ENCODE results near the gene PPP1R3E. TPM values are rescaled to one million over a fixed set of nuclear protein-coding genes. Genes with fewer than 3 reads are reported as not detected.
A peak's percentile ranks its signal among the peaks of the same experiment; 100 is the strongest.

PPP1R3E gene
- total RNA-seq, 5 donors from 2014 or later (not counting 1 experiment from before 2014, with no cell fraction given), result 40.8 to 72.6 (median 68.2) TPM

DNA sequence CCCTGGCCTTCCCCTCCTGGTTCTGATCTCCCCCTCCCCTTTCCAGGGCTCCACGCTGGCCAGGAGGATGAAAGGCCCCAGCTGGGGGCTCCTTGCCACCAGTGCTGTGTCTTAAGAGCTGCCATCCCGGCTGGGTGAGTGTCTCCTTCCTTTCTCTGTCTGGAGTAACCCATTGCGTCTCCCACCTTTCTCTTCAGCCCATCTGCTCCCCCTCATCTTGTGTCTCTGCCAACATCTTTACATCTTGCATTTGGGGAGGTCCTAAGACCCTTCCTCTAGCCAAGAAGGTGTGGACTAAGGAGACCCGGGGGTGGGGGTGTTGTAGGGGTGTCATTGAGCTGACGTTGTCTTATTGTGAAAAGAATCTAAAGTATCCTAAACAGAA lies 4.5 kb upstream of the PPP1R3E start:
- POLR2A ChIA-PET, result no interaction called here
- 33% methylated on average over 1 of the region's 5 CpGs for WGBS (ENCODE audit: insufficient coverage)
- Histone ChIP-seq H3K27ac (ENCODE audit: low read length) (no peak overlapping the region), H3K9me3 (no peaks in the 10 kb centered on the region), H3K4me1 (ENCODE audit: control insufficient read depth in 1 of 2, extremely low read depth in 1 of 2, insufficient read depth in 2 of 2, low read length in 2 of 2) (peaks cover 0 to 10% of the 10 kb centered on the region in 2 experiments), H3K27me3 (replicated peaks in 1 of 2; ENCODE audit: control insufficient read depth in 2 of 2, extremely low read depth in 1 of 2, insufficient read depth in 2 of 2, low read length in 1 of 2) (peaks cover 0 to 51% of the 10 kb centered on the region in 2 experiments), H3K4me3 (ENCODE audit: control insufficient read depth in 1 of 2, extremely low read depth in 1 of 2, low read length in 1 of 2) (no peak overlapping the region), H3K36me3 (ENCODE audit: control insufficient read depth in 2 of 2, extremely low read depth in 1 of 2, insufficient read depth in 1 of 2, low read length in 1 of 2) (no peaks in the 10 kb centered on the region)
- CTCF ChIA-PET, result no interaction called here
- ATAC-seq (replicated peaks in 1 of 4) (no peak), DNase-seq (no peak)
- H3K4me3 Mint-ChIP-seq, result no peak overlapping the region
- no peaks in the 10 kb centered on the region for H3K9me3 Mint-ChIP-seq
- peaks cover 24 to 40% of the 10 kb centered on the region in 2 donors for H3K27me3 Mint-ChIP-seq
- H3K27ac Mint-ChIP-seq, result peak overlapping the region in 1 of 2 donors; percentile 63
- H3K36me3 Mint-ChIP-seq, result no peaks in the 10 kb centered on the region
- peaks cover 3 to 10% (median 5%) of the 10 kb centered on the region in 3 donors for H3K4me1 Mint-ChIP-seq

- H3K9me3 ChIP-seq, result no peaks in the 10 kb centered on the region
- ATAC-seq (replicated peaks in 1 of 4), result no peak
- H3K36me3 ChIP-seq (ENCODE audit: control insufficient read depth in 2 of 2, extremely low read depth in 1 of 2, insufficient read depth in 1 of 2, low read length in 1 of 2), result no peaks in the 10 kb centered on the region
- ChIA-PET CTCF (interaction anchor here in 1 of 2 donors (1.4 kb wide), 1 partner anchor 15 kb away, joined by 3 read pairs; the partner anchor contains the start of gene PABPN1), POLR2A (no interaction called here)
- peaks cover 0 to 14% of the 10 kb centered on the region in 2 experiments for H3K4me1 ChIP-seq (ENCODE audit: control insufficient read depth in 1 of 2, extremely low read depth in 1 of 2, insufficient read depth in 2 of 2, low read length in 2 of 2)
- DNase-seq, result peak in 1 of 35 experiments; percentile 21
- H3K27ac ChIP-seq (ENCODE audit: low read length), result no peak within 1 kb of the TSS
- Mint-ChIP-seq H3K27me3 (peaks cover 24 to 40% of the 10 kb centered on the region in 2 donors), H3K4me1 (peaks cover 3 to 10% (median 5%) of the 10 kb centered on the region in 3 donors), H3K27ac (peak within 1 kb of the TSS in 1 of 2 donors; percentile 63), H3K36me3 (no peaks in the 10 kb centered on the region), H3K9me3 (no peaks in the 10 kb centered on the region), H3K4me3 (peak within 1 kb of the TSS in 1 of 3 donors; percentile 41)
- 30% methylated on average over 20 of the region's 24 CpGs for WGBS (ENCODE audit: insufficient coverage)
- peaks cover 0 to 51% of the 10 kb centered on the region in 2 experiments for H3K27me3 ChIP-seq (replicated peaks in 1 of 2; ENCODE audit: control insufficient read depth in 2 of 2, extremely low read depth in 1 of 2, insufficient read depth in 2 of 2, low read length in 1 of 2)
- H3K4me3 ChIP-seq (ENCODE audit: control insufficient read depth in 1 of 2, extremely low read depth in 1 of 2, low read length in 1 of 2), result no peak within 1 kb of the TSS
Measured at GRCh38 chr14:23306412-23307145, 3.9 kb upstream of the PPP1R3E start, which contains the start of gene BCL2L2. Gene BCL2L2, plus strand, starts transcription at chr14:23306833. Its CDS starts 935 bp downstream, at chr14:23307768.

GRCh38 chr14:23301969-23302289 lies 730 bp downstream of the PPP1R3E start:
- peaks cover 0 to 15% of the 10 kb centered on the region in 2 experiments for H3K27me3 ChIP-seq (replicated peaks in 1 of 2; ENCODE audit: control insufficient read depth in 2 of 2, extremely low read depth in 1 of 2, insufficient read depth in 2 of 2, low read length in 1 of 2)
- peaks cover 9 to 26% of the 10 kb centered on the region in 2 experiments for H3K4me1 ChIP-seq (ENCODE audit: control insufficient read depth in 1 of 2, extremely low read depth in 1 of 2, insufficient read depth in 2 of 2, low read length in 2 of 2)
- CTCF ChIA-PET, result interaction anchor here (1.0 to 6.3 kb wide), 6 partner anchors 15 to 383 kb away, joined by 3 to 93 read pairs (median 8); partner anchors contain the start of genes ACIN1 (in 1 of the 2), C14orf119 (in 1 of the 2), HOMEZ (in 1 of the 2) and PABPN1 (in 1 of the 2)
- Mint-ChIP-seq H3K9me3 (no peaks in the 10 kb centered on the region), H3K36me3 (peaks cover 6% of the 10 kb centered on the region), H3K27me3 (peaks cover 11 to 12% of the 10 kb centered on the region in 2 donors), H3K4me3 (peak overlapping the region; percentile 92 to 100 (median 92)), H3K4me1 (peaks cover 15 to 34% (median 28%) of the 10 kb centered on the region in 3 donors), H3K27ac (peak overlapping the region; percentile 90)
- H3K36me3 ChIP-seq (ENCODE audit: control insufficient read depth in 2 of 2, extremely low read depth in 1 of 2, insufficient read depth in 1 of 2, low read length in 1 of 2), result peaks cover 0 to 14% of the 10 kb centered on the region in 2 donors
- peak overlapping the region; percentile 74 to 85 for H3K4me3 ChIP-seq (ENCODE audit: control insufficient read depth in 1 of 2, extremely low read depth in 1 of 2, low read length in 1 of 2)
- ATAC-seq (replicated peaks in 1 of 4) (peak; percentile 31 to 40 (median 36)), DNase-seq (peak in 28 of 35 experiments; percentile 44 to 76 (median 60))
- WGBS (ENCODE audit: insufficient coverage), result 0% methylated on average over 24 of the region's 25 CpGs
- no peaks in the 10 kb centered on the region for H3K9me3 ChIP-seq
- H3K27ac ChIP-seq (ENCODE audit: low read length), result peak overlapping the region; percentile 96
- POLR2A ChIA-PET, result interaction anchor here (0.5 to 1.7 kb wide), 3 partner anchors 13 to 19 kb away, joined by 3 to 30 read pairs (median 5); partner anchors contain the start of gene PABPN1 (in 1 of the 2)

DNA sequence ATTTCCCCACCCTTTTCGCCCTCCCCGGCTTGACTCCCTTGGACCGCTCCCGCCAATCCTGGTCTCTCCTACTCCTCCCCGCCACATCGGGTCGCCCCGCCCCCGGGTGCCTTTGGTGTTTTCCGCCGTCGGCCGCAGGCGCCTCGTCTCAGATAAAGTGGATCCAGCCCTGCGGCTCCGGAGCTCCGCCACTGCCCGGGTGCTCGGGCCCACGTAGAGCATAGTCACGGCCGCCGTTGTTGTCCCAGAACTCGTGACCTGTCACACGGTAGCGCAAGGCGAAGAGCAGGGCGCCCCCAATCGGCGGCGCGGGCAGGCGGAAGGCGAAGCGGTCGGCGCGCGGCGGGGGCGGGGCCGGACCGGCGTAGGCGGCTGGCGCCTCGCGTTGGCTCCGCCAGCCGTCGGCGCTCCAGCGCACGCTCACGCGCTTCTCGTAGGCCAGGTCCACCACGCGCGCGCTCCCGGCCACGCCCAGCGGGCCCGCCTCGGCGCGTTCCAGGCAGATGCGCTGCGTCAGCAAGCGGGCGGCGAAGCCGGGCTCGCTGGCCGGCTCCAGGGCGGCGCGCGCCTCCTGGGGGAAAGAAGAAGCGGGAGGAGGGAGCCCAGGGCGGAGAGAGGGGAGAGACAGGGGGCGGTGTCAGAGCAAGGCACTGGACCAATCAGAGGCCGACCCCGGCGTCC lies 1.2 kb downstream of the PPP1R3E start:
- DNase-seq (peak; percentile 91 to 99 (median 96)), ATAC-seq (replicated peaks in 1 of 4) (peak; percentile 75 to 82 (median 76))
- peaks cover 9 to 26% of the 10 kb centered on the region in 2 experiments for H3K4me1 ChIP-seq (ENCODE audit: control insufficient read depth in 1 of 2, extremely low read depth in 1 of 2, insufficient read depth in 2 of 2, low read length in 2 of 2)
- H3K4me1 Mint-ChIP-seq, result peaks cover 15 to 34% (median 30%) of the 10 kb centered on the region in 3 donors
- H3K27me3 ChIP-seq (replicated peaks in 1 of 2; ENCODE audit: control insufficient read depth in 2 of 2, extremely low read depth in 1 of 2, insufficient read depth in 2 of 2, low read length in 1 of 2), result peaks cover 0 to 10% of the 10 kb centered on the region in 2 experiments
- no peaks in the 10 kb centered on the region for H3K9me3 ChIP-seq
- H3K9me3 Mint-ChIP-seq, result no peaks in the 10 kb centered on the region
- H3K4me3 Mint-ChIP-seq, result peak overlapping the region; percentile 92 to 100 (median 92)
- peak overlapping the region; percentile 74 to 85 for H3K4me3 ChIP-seq (ENCODE audit: control insufficient read depth in 1 of 2, extremely low read depth in 1 of 2, low read length in 1 of 2)
- ChIA-PET CTCF (interaction anchor here (0.6 to 6.3 kb wide), 8 partner anchors 11 to 315 kb away, joined by 3 to 93 read pairs (median 6); partner anchors contain the start of genes ACIN1 (in 1 of the 2), C14orf119 (in 1 of the 2), HOMEZ (in 1 of the 2) and PABPN1 (in 1 of the 2)), POLR2A (interaction anchor here (0.5 to 1.7 kb wide), 9 partner anchors 12 to 1729 kb away, joined by 3 to 30 read pairs (median 4); partner anchors contain the start of genes HOMEZ (in 1 of the 2) and PABPN1 (in 1 of the 2))
- peak overlapping the region; percentile 93 to 94 for H3K27ac Mint-ChIP-seq
- peaks cover 11 to 12% of the 10 kb centered on the region in 2 donors for H3K27me3 Mint-ChIP-seq
- WGBS (ENCODE audit: insufficient coverage), result under 1% methylated on average over 87 of the region's 87 CpGs
- peaks cover 11% of the 10 kb centered on the region for H3K36me3 Mint-ChIP-seq
- peak overlapping the region; percentile 96 for H3K27ac ChIP-seq (ENCODE audit: low read length)
- peaks cover 0 to 16% of the 10 kb centered on the region in 2 donors for H3K36me3 ChIP-seq (ENCODE audit: control insufficient read depth in 2 of 2, extremely low read depth in 1 of 2, insufficient read depth in 1 of 2, low read length in 1 of 2)

DNA sequence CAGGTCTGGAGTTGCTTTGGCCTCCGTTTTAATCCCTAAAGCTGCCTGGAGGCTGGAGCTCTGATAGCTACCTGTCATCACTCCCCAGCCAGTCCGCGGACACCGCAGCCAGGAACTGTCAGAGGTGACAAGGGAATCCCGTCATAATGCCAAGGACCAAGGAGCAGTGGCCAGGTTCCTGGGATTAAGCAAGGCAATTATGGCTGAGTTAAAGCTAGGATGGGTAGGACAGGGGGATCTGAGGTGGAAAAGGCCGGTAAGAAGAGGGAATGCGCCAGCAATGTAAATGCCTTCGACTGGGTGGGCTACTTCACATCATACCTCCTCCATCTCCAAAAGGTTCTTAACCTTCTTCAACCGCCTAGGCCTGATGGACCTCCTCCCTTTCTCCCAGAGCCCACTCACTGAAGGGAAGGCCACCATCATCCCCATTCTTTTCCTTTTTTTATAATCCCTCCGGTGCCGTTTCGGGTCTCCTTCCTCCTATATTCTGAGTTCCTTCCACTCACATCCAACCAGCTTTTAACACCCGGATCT lies 1.9 kb downstream of the PPP1R3E start:
- H3K27ac Mint-ChIP-seq, result peak overlapping the region; percentile 93 to 94
- Histone ChIP-seq H3K27me3 (replicated peaks in 1 of 2; ENCODE audit: control insufficient read depth in 2 of 2, extremely low read depth in 1 of 2, insufficient read depth in 2 of 2, low read length in 1 of 2) (peaks cover 0 to 5% of the 10 kb centered on the region in 2 experiments), H3K4me3 (ENCODE audit: control insufficient read depth in 1 of 2, extremely low read depth in 1 of 2, low read length in 1 of 2) (peak overlapping the region; percentile 74 to 81), H3K9me3 (no peaks in the 10 kb centered on the region), H3K27ac (ENCODE audit: low read length) (peak overlapping the region; percentile 92), H3K4me1 (ENCODE audit: control insufficient read depth in 1 of 2, extremely low read depth in 1 of 2, insufficient read depth in 2 of 2, low read length in 2 of 2) (peaks cover 9 to 26% of the 10 kb centered on the region in 2 experiments), H3K36me3 (ENCODE audit: control insufficient read depth in 2 of 2, extremely low read depth in 1 of 2, insufficient read depth in 1 of 2, low read length in 1 of 2) (peaks cover 0 to 16% of the 10 kb centered on the region in 2 donors)
- peaks cover 15 to 34% (median 30%) of the 10 kb centered on the region in 3 donors for H3K4me1 Mint-ChIP-seq
- 25% methylated on average over 6 of the region's 13 CpGs for WGBS (ENCODE audit: insufficient coverage)
- peaks cover 4 to 8% of the 10 kb centered on the region in 2 donors for H3K27me3 Mint-ChIP-seq
- peak in 5 of 35 experiments; percentile 12 to 32 (median 16) for DNase-seq
- ATAC-seq (replicated peaks in 1 of 4), result no peak
- peaks cover 11% of the 10 kb centered on the region for H3K36me3 Mint-ChIP-seq
- H3K9me3 Mint-ChIP-seq, result no peaks in the 10 kb centered on the region
- POLR2A ChIA-PET, result interaction anchor here (0.5 to 1.2 kb wide), 10 partner anchors 12 to 1728 kb away, joined by 3 to 15 read pairs (median 4); partner anchors contain the start of genes ACIN1 (in 1 of the 2), HOMEZ (in 1 of the 2) and PABPN1 (in 1 of the 2)
- peak overlapping the region; percentile 85 to 100 (median 87) for H3K4me3 Mint-ChIP-seq
- CTCF ChIA-PET, result interaction anchor here (0.6 to 6.3 kb wide), 10 partner anchors 11 to 314 kb away, joined by 3 to 93 read pairs (median 4); partner anchors contain the start of genes ACIN1 (in 1 of the 2), C14orf119 (in 1 of the 2), HOMEZ (in 1 of the 2) and PABPN1 (in 1 of the 2)
